Epithelial cell of proximal tubule (primary cell): Measurements from ENCODE around the gene NUPR1. TPM values are rescaled to one million over a fixed set of nuclear protein-coding genes. Genes with fewer than 3 reads are reported as not detected.

Source experiments
- DNase-seq: peaks from one replicate; pipeline ENCODE4 v3.0.0-alpha.2; 2011; ENCODE audit warnings: low read depth
- H3K4me3 ChIP-seq: 2 replicates; pipeline ENCODE4 v1.5.1; 2011; ENCODE audit warnings: low read depth, mild to moderate bottlenecking, low read length
- total RNA-seq: library from RNA; depleted of rRNA; stranded (reverse); fragments of >200 nt; gene quantifications from 2 replicates; pipeline ENCODE4 v1.2.3, GENCODE V29; 2015
- TF ChIP-seq, protein P1 (sequence below): conservative IDR thresholded peaks from 2 replicates; pipeline ENCODE4 v1.5.1; 2012; ENCODE audit warnings: low read depth, mild to moderate bottlenecking, low read length

The NUPR1 gene, protein sequence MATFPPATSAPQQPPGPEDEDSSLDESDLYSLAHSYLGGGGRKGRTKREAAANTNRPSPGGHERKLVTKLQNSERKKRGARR
- total RNA-seq = not detected in 2 replicates

- TF ChIP-seq, protein P1, sequence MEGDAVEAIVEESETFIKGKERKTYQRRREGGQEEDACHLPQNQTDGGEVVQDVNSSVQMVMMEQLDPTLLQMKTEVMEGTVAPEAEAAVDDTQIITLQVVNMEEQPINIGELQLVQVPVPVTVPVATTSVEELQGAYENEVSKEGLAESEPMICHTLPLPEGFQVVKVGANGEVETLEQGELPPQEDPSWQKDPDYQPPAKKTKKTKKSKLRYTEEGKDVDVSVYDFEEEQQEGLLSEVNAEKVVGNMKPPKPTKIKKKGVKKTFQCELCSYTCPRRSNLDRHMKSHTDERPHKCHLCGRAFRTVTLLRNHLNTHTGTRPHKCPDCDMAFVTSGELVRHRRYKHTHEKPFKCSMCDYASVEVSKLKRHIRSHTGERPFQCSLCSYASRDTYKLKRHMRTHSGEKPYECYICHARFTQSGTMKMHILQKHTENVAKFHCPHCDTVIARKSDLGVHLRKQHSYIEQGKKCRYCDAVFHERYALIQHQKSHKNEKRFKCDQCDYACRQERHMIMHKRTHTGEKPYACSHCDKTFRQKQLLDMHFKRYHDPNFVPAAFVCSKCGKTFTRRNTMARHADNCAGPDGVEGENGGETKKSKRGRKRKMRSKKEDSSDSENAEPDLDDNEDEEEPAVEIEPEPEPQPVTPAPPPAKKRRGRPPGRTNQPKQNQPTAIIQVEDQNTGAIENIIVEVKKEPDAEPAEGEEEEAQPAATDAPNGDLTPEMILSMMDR = no peak
- DNase-seq = peak; percentile 71
- peak within 1 kb of the TSS; percentile 60 for H3K4me3 ChIP-seq
Observed at GRCh38 chr16:28538733-28539596, at the start of gene NUPR1. Gene NUPR1, minus strand, starts transcription at chr16:28538974. Its CDS starts 67 bp downstream, at chr16:28538907.

DNA sequence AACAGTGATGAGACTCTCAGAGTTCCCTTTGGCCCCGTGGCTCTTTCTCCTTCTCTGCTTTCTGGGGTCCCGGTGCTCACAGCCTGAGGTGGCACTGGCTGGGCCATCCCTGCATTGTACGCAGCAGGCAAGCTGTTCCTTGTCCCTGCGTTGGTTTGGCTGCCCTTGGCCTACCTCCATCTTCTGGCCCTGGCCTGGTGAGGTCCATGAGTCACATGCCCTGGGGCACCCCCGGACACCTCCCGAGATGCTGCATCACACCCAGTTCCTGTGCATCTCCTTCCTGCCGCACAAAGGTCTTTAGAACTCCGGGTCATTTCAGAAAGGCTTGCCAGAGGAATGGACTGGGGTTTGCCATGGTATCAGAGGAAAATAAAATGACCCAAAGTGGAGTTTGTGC is 48.6 kb upstream of the NUPR1 start:
- TF ChIP-seq, protein P1 = no peak
- no peak overlapping the region for H3K4me3 ChIP-seq
- DNase-seq = no peak

DNA sequence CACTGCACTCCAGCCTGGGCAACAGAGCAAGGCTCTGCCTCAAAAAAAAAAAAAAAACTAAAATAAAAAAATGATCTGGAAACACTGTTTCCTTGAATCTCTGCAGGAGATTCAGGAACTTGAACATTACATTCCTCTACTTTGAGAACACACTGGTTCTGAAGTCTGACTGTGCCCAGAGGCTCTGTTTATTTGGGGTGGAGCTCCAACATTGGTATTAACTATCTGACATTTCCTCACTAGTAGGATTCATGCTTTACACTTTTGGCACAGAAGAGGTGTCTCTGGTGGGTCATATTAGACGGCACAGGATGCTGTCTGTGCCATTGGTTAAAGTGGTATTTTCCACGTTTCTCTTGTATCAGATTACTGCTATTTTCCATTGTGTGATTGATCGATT is 47.7 kb upstream of the NUPR1 start:
- H3K4me3 ChIP-seq = no peak overlapping the region
- DNase-seq = no peak
- TF ChIP-seq, protein P1 = no peak

DNA sequence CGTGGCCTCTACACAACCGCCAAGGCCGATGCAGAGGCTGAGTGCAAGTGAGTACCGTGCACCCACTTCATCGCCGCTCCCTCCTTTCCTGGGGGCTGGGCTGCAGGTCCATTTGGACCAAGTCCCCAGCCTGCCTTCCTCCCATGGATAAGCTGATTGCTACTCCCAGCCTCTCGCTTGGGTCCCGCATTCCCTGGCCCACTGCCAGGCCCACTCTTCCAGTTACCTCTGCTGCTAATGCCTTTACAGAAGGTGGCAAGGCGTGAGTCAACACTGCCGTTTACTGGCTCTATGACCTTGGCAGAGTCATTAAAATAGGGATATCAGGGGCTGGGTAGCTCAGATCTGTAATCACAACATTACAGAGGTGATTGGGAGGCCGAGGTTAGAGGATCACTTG is 46.9 kb upstream of the NUPR1 start:
- H3K4me3 ChIP-seq = no peak overlapping the region
- no peak for DNase-seq
- TF ChIP-seq, protein P1 = no peak

DNA sequence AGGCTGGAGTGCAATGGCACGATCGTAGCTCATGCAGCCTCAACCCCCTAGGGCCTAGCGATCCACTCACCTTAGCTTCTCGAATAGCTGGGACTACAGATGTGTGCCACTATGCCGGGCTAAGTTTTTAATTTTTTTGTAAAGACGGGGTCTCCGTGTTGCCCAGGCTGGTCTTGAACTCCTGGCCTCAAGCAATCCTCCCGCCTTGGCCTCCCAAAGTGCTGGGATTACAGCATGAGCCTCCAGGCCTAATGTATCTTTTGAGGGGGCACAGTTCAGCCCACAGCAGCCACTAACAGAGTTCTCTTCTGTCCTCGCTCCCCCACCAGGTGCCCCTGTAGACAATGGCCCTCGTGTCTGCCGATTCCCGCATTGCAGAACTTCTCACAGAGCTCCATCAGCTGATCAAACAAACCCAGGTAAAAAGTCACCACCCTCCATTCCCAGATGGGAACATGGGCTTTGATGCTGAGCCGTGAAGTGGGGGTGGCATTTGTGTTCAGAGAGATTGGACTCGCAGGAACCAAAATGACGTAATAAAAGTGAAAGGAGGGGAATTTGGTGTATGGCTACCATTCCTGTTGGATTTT is 42.0 kb upstream of the NUPR1 start:
- no peak overlapping the region for H3K4me3 ChIP-seq
- TF ChIP-seq, protein P1 = no peak
- DNase-seq = no peak

DNA sequence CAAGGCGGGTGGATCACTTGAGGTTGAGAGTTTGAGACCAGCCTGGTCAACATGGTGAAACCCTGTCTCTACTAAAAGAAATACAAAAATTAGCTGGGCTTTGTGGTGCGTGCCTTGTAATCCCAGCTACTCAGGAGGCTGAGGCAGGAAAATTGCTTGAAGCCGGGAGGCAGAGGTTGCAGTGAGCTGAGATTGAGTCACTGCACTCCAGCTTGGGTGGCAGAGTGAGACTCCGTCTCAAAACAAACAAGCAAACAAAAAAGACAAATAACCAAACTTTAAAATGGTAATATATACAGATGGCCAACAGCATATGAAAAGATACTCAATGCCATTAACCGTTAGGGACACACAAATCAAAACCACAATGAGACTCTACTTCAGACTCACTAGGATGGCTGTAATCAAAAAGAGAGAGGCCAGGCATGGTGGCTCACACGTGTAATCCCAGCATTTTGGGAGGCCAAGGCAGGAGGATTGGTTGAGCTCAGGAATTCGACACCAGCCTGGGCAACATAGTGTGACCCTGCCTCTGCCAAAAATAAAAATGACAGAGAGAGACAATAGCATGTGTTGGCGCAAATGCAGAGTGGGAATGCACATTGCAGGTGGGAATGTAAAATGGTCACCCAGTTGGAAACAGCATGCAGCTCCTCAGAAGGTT is 36.8 kb upstream of the NUPR1 start:
- no peak for DNase-seq
- TF ChIP-seq, protein P1 = no peak
- no peak overlapping the region for H3K4me3 ChIP-seq
